MCF 10A (cell line): ENCODE results near the gene SDK1. TPM values are rescaled to one million over a fixed set of nuclear protein-coding genes. Genes with fewer than 3 reads are reported as not detected.
"Not testable (repeated sequence)": the region's sequence is repeated elsewhere in the genome, so short reads cannot be mapped to it uniquely, and the experiment has no call there.

Experiments
- BruUV-seq: library from RNA; stranded (reverse); fragments of 400-500 nt; replicated peaks from 2 replicates; lab custom pipeline; 2021; lab: Mats Ljungman, UMichigan
- CTCF ChIA-PET: fragments of 300-600 bp; sonication (Branson Sonifier 250); formaldehyde crosslinking; extraction: SDS; loops from one replicate; lab custom pipeline; 2021; ENCODE audit warnings: antibody characterized with exemption, inconsistent platforms; lab: Yijun Ruan, JAX
- POLR2A ChIA-PET: fragments of 300-600, 350-650 bp; sonication (Branson Sonifier 250); formaldehyde crosslinking; extraction: SDS; loops from one replicate; lab custom pipeline; 2020; ENCODE audit warnings: antibody characterized with exemption, inconsistent platforms; lab: Yijun Ruan, JAX
- DNase-seq: peaks from one replicate; pipeline ENCODE4 v3.0.0-alpha.2; 2018; ENCODE audit not compliant: unreplicated experiment
- H3K27ac Mint-ChIP-seq: one replicate; pipeline ENCODE4 v1.8.0; 2022; ENCODE audit warnings: mild to moderate bottlenecking, low read depth, mixed read lengths; ENCODE audit not compliant: unreplicated experiment
- H3K27me3 Mint-ChIP-seq: one replicate; pipeline ENCODE4 v1.8.0; 2022; ENCODE audit warnings: mixed read lengths; ENCODE audit not compliant: insufficient read depth, unreplicated experiment
- H3K36me3 Mint-ChIP-seq: one replicate; pipeline ENCODE4 v1.8.0; 2022; ENCODE audit warnings: mild to moderate bottlenecking, moderate library complexity, mixed read lengths; ENCODE audit not compliant: insufficient read depth, unreplicated experiment
- H3K4me1 Mint-ChIP-seq: one replicate; pipeline ENCODE4 v1.8.0; 2022; ENCODE audit warnings: mixed read lengths; ENCODE audit not compliant: insufficient read depth, unreplicated experiment
- H3K4me3 Mint-ChIP-seq: one replicate; pipeline ENCODE4 v1.8.0; 2022; ENCODE audit warnings: mild to moderate bottlenecking, moderate library complexity, mixed read lengths; ENCODE audit not compliant: unreplicated experiment
- H3K9me3 Mint-ChIP-seq: one replicate; pipeline ENCODE4 v1.8.0; 2022; ENCODE audit warnings: mixed read lengths; ENCODE audit not compliant: unreplicated experiment
- CTCF ChIP-seq: fragments of 200-600 bp; IDR thresholded peaks from one replicate; pipeline ENCODE4 v1.8.0; 2022; ENCODE audit warnings: antibody characterized with exemption, mild to moderate bottlenecking; ENCODE audit not compliant: unreplicated experiment
- intact Hi-C: fragments of 100-400 bp; cut with micrococcal nuclease; formaldehyde crosslinking; loops from 2 replicates; pipeline ENCODE4 v1.14.1; 2022
- total RNA-seq: library from RNA; stranded (reverse); gene quantifications from 2 replicates; pipeline ENCODE4 v1.2.3, GENCODE V29; 2022

The SDK1 gene
- total RNA-seq, 1 experiment from 2014 or later, result 3.3 TPM

DNA sequence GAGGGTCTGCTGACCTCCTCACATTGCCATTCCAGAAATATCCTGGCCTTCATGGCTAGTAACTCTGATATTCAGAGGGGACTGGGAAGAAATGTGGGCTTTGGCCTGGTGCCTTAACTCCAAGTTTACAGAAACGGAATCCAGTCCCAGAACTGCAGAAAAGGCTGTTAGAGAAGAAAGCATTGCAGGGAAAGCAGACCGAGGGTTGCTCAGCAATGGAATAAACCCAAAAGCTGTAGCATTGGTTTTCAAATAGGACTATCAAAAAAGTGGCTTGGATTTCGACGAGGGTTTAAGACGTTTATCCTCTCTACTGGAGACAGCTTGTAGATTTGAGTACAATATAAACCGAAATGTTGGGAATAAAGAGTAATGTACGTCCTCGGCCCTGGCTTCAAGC lies 955.2 kb downstream of the SDK1 start:
- Mint-ChIP-seq H3K27me3 (no peaks in the 10 kb centered on the region), H3K27ac (no peak overlapping the region), H3K36me3 (no peaks in the 10 kb centered on the region), H3K9me3 (peaks cover 12% of the 10 kb centered on the region), H3K4me1 (no peaks in the 10 kb centered on the region), H3K4me3 (no peak overlapping the region)
- POLR2A ChIA-PET, result no interaction called here
- BruUV-seq, result no TSS peak
- intact Hi-C loops, result no loop called here
- no peak for DNase-seq
- CTCF ChIA-PET, result interaction anchor here (0.6 kb wide), 1 partner anchor 288 kb away, joined by 3 read pairs; no protein-coding TSS in a partner anchor
- no peak for TF ChIP-seq CTCF

DNA sequence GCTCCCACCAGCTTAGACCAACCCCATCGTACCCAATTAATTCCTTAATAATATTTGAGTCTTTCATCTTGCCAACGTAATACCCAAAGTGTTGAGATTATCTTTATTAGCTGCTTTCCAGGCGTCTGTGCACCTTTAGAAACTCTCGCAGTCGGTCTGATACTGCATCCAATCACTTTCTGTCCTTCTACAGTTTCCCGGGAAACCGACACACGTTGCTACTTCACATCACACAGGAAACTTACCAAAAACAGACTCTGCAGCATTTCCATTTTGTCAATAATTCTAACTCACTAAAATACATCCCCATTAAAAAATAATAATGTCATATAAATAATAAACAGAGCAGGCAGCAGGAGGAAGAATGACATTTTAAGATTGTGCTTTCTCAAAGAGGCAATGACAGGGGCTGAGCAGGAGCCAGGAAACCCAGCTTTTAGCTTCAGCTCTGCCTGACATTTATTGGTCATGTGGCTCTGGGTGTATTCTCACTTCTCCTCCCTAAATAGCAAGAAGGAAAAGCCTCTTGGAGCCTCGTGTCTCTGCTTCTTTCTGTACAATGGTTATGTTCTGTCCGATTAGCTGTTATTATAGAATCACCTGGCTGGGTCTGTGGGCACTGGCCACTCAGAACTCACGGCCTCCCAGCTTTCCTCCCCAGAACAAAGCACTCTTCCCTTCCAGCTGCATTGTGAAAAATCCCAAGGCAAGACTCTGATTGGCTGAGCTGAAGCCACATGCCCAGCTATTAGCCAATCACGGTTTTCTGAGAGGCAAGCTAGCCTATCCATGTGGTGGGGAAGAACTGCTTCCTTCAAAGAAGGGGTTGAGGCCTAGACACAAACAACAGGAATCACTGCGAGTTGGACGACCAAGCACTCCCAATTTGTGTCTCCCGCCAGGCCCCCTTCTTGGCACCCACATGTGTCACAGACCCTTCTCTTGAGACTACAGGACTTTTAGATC lies 956.4 kb downstream of the SDK1 start:
- Mint-ChIP-seq H3K27ac (no peak overlapping the region), H3K4me1 (no peaks in the 10 kb centered on the region), H3K4me3 (no peak overlapping the region), H3K36me3 (no peaks in the 10 kb centered on the region), H3K27me3 (no peaks in the 10 kb centered on the region), H3K9me3 (peaks cover 10% of the 10 kb centered on the region)
- intact Hi-C loops, result no loop called here
- TF ChIP-seq CTCF, result no peak
- ChIA-PET POLR2A (interaction anchor here (0.6 kb wide), 1 partner anchor 12 kb away, joined by 4 read pairs; no protein-coding TSS in a partner anchor), CTCF (interaction anchor here (0.6 kb wide), 1 partner anchor 289 kb away, joined by 3 read pairs; no protein-coding TSS in a partner anchor)
- no TSS peak for BruUV-seq
- no peak for DNase-seq

DNA sequence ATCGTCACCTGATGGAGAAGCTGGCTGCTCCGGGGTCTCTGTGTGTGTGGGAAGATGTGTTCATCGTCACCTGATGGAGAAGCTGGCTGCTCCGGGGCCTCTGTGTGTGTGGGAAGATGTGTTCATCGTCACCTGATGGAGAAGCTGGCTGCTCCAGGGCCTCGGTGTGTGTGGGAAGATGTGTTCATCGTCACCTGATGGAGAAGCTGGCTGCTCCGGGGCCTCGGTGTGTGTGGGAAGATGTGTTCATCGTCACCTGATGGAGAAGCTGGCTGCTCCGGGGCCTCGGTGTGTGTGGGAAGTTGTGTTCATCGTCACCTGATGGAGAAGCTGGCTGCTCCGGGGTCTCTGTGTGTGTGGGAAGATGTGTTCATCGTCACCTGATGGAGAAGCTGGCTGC lies 959.1 kb downstream of the SDK1 start:
- H3K27ac Mint-ChIP-seq, H3K9me3 Mint-ChIP-seq, H3K4me3 Mint-ChIP-seq, POLR2A ChIA-PET, intact Hi-C loops, H3K36me3 Mint-ChIP-seq, H3K27me3 Mint-ChIP-seq, DNase-seq, BruUV-seq, H3K4me1 Mint-ChIP-seq: not testable (repeated sequence)
- CTCF ChIA-PET, result interaction anchor here (1.1 kb wide), 1 partner anchor 8 kb away, joined by 3 read pairs; no protein-coding TSS in a partner anchor

GRCh38 chr7:4260867-4261600 lies 960.0 kb downstream of the SDK1 start:
- CTCF ChIA-PET, result interaction anchor here (0.6 to 0.7 kb wide), 2 partner anchors 44 to 255 kb away, joined by 3 read pairs; no protein-coding TSS in a partner anchor
- intact Hi-C loops, result no loop called here
- H3K9me3 Mint-ChIP-seq, result no peaks in the 10 kb centered on the region
- no peaks in the 10 kb centered on the region for H3K36me3 Mint-ChIP-seq
- TF ChIP-seq CTCF, result no peak
- no peaks in the 10 kb centered on the region for H3K27me3 Mint-ChIP-seq
- no peak overlapping the region for H3K4me3 Mint-ChIP-seq
- H3K27ac Mint-ChIP-seq, result no peak overlapping the region
- POLR2A ChIA-PET, result no interaction called here
- DNase-seq, result no peak
- no TSS peak for BruUV-seq
- H3K4me1 Mint-ChIP-seq, result no peaks in the 10 kb centered on the region
